Stimulated activated naive CD8-positive, alpha-beta T cell treated with anti-CD3 and anti-CD28 coated beads, Interleukin-15, amount 100 ng/mL, for 72 hours (primary cell): ENCODE data around the gene NAMPT.
"Not testable (repeated sequence)": the region's sequence is repeated elsewhere in the genome, so short reads cannot be mapped to it uniquely, and the experiment has no call there.

ENCODE experiments used
- ATAC-seq: fragments of 150-1000 bp; cut with Tn5 transposase; 2 replicates; pipeline ENCODE4 v1.10.0; 2021; ENCODE audit warnings: mild to moderate bottlenecking, moderate library complexity
- DNase-seq, 2 donors: peaks; one replicate each; pipeline ENCODE4 v3.0.0; 2021 to 2022
- H3K27ac Mint-ChIP-seq, 2 donors: one replicate each; pipeline ENCODE4 v1.8.0; 2022; ENCODE audit warnings: mild to moderate bottlenecking in 2 of 2, mixed read lengths in 2 of 2, moderate library complexity in 2 of 2
- H3K27me3 Mint-ChIP-seq: one replicate; pipeline ENCODE4 v1.8.0; 2022; ENCODE audit warnings: mixed read lengths
- H3K4me1 Mint-ChIP-seq: one replicate; pipeline ENCODE4 v1.8.0; 2022; ENCODE audit warnings: mild to moderate bottlenecking, mixed read lengths
- H3K4me3 Mint-ChIP-seq, 2 donors: one replicate each; pipeline ENCODE4 v1.8.0; 2022; ENCODE audit warnings: mild to moderate bottlenecking in 2 of 2, mixed read lengths in 2 of 2, moderate library complexity in 1 of 2
- H3K9me3 Mint-ChIP-seq, 2 donors: one replicate each; pipeline ENCODE4 v1.8.0; 2022; ENCODE audit warnings: mixed read lengths in 2 of 2

Gene NAMPT

DNA sequence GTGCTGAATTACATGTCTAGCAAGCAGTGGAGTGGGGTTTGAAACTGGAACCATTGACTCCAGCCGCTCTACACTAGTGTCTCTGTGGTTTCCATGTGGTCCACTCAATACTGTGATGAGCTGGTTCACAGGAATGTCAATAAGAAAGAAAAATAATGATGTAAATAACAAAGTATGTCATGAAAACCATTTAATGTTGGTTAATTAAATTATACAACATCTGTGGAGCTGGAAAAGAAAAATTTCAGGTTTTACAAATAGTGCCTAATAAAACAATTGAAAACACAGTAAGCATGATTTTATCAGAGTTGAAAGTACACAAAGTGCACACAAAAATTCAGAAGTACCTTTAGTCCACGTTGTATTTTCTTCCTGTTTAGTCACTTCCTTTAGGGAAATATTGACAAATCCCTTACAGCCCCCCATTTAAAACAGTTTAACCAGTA, 28.7 kb upstream of the NAMPT start:
- H3K4me3 Mint-ChIP-seq, result no peak overlapping the region
- peaks cover 27% of the 10 kb centered on the region for H3K27me3 Mint-ChIP-seq
- H3K4me1 Mint-ChIP-seq, result peaks cover 32% of the 10 kb centered on the region
- peak overlapping the region in 1 of 2 donors; percentile 4 for H3K27ac Mint-ChIP-seq
- ATAC-seq (peak; percentile 80), DNase-seq (no peak)
- peaks cover 6 to 21% of the 10 kb centered on the region in 2 donors for H3K9me3 Mint-ChIP-seq

DNA sequence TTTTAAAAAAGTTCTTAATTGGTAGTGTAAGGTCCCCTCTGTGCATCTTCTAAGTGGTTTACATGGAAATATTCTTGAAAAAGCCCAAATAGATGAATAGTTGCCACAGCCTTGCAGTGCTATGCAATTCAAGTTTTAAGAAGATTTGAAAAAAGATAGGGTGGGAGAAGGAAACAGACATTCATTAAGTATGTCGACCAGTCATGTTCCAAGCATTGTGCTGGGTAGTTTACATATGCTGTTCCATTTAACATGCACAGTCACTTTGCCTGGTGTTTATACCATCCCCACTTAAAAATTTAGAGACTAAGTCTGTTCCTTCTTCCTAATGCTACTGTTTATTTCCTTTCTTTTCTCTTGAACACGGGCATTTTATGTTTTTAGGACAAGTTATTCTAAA, 28.1 kb upstream of the NAMPT start:
- Mint-ChIP-seq H3K4me1 (peaks cover 32% of the 10 kb centered on the region), H3K27me3 (peaks cover 22% of the 10 kb centered on the region), H3K9me3 (peaks cover 6 to 21% of the 10 kb centered on the region in 2 donors), H3K27ac (no peak overlapping the region), H3K4me3 (no peak overlapping the region)
- no peak for ATAC-seq
- DNase-seq, result no peak

DNA sequence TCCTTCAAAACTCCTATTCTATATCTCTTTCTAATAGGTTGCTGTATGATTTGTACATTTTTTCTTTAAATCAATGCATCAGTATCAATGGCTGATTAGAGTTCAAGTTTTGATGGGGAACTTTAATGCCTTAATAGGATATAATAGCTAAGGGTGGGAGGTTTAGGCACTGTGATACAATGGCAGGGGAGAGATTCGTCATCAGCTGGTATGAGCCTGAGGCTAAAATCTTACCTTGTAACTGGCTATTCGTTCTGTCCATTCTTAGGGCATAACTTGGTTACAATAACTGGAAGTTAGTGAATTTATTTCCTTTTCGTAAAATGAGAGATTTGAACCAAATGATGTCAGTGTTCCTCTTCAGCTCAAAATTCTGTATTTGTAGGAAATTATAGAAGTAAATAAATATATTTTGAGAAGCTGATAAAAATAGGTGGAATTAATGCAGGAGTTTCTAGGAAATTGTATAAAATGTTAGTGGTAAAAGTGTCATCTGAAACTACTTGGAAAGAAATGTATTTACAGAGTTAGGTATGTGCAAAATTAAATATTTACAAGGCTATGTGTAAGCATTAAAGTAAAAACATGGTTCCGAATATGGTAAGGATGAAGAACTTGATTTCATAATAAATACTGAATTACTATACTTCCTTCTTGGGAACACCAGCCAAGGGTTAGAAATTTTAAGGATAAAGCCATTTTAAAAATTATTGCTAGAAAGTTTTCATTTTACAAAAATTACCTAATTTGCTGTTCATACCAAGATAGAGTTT, 27.5 kb upstream of the NAMPT start:
- Mint-ChIP-seq H3K4me3 (no peak overlapping the region), H3K27me3 (peaks cover 22% of the 10 kb centered on the region), H3K27ac (no peak overlapping the region), H3K9me3 (peaks cover 6 to 21% of the 10 kb centered on the region in 2 donors), H3K4me1 (peaks cover 32% of the 10 kb centered on the region)
- DNase-seq (no peak), ATAC-seq (no peak)

DNA sequence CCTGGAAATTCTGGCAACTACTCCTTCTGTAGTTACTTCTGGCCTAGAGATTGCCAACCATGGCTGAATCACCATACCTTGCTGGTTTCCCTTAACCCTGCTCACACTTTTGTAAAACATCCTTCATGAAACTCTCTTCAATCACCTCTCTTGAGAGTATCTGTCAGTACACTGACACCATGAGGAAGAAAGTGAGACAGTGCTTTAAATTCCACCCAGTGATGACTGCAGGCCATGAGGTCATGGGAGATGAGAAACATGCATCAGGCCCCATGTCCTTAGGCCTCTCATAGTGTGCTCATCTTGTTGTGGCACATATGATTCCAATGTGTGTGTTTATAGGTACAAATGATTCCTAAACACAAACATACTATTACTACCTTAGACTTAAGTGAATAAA, 24.6 kb upstream of the NAMPT start:
- DNase-seq (no peak), ATAC-seq (peak; percentile 79)
- peaks cover 26% of the 10 kb centered on the region for H3K4me1 Mint-ChIP-seq
- H3K9me3 Mint-ChIP-seq, result peaks cover 6 to 13% of the 10 kb centered on the region in 2 donors
- H3K27ac Mint-ChIP-seq, result no peak overlapping the region
- H3K27me3 Mint-ChIP-seq, result peaks cover 40% of the 10 kb centered on the region
- H3K4me3 Mint-ChIP-seq, result no peak overlapping the region

DNA sequence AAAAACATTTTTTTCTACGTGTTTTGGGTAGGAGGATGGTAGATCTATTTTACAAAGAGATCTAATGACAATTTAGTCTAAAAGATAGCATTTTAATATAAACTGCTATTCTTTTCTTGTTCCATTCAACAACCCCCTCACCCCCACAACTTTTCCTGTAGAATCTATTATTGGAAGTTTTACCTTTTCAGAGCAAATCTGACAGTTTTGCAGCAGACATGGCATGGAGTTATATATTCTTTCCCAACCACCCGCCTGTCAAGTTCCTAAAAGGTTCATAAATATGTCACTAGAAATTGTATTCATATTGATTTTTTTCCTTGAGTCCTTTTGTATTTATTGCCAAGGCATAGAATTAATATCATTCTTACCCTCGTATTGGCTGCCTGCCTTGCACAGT, 21.5 kb upstream of the NAMPT start:
- DNase-seq, result no peak
- Mint-ChIP-seq H3K27me3 (peaks cover 68% of the 10 kb centered on the region), H3K27ac (no peak overlapping the region), H3K4me3 (no peak overlapping the region), H3K4me1 (peaks cover 10% of the 10 kb centered on the region), H3K9me3 (peaks cover 24 to 32% of the 10 kb centered on the region in 2 donors)
- no peak for ATAC-seq

DNA sequence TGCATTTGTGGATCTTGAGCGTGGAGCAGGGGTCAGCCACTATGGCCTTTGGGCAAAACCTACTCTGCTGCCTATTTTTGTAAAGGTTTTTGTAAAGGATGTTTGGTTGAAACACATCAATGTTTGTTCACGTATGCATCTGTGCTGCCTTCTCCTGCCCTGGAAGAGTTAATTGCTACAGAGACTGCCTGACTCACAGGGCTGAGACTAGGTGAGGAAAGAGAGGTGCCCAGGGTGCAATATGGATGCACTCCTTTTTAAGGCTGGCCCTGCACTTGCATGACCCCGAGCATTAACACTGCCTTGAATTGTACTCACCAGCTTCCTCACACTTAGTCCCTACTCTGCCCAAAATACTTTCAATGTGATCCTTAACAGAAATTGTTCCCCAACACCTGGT, 20.9 kb upstream of the NAMPT start:
- H3K27me3 Mint-ChIP-seq, result peaks cover 68% of the 10 kb centered on the region
- H3K27ac Mint-ChIP-seq, result no peak overlapping the region
- peaks cover 24 to 32% of the 10 kb centered on the region in 2 donors for H3K9me3 Mint-ChIP-seq
- DNase-seq (no peak), ATAC-seq (no peak)
- no peak overlapping the region for H3K4me3 Mint-ChIP-seq
- H3K4me1 Mint-ChIP-seq, result peaks cover 10% of the 10 kb centered on the region

DNA sequence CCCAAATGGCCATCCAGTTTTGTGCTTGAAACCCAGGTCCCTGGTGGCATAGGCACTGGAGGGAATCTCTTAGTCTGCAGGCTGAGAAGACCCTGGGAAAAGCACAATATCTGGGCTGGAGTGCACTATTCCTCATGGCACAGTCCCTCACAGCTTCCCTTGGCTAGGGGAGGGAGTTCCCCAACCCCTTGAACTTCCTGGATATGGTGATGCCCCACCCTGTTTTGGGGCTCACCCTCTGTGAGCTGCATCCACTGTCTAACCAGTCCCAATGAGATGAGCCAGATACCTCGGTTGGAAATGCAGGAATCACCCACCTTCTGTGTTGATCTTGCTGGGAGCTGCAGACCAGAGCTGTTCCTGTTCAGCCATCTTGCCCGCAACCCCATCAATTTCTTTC, 19.8 kb upstream of the NAMPT start:
- H3K4me3 Mint-ChIP-seq, result no peak overlapping the region
- no peak overlapping the region for H3K27ac Mint-ChIP-seq
- H3K9me3 Mint-ChIP-seq, result peaks cover 24 to 39% of the 10 kb centered on the region in 2 donors
- ATAC-seq (no peak), DNase-seq (no peak)
- peaks cover 8% of the 10 kb centered on the region for H3K4me1 Mint-ChIP-seq
- H3K27me3 Mint-ChIP-seq, result peaks cover 77% of the 10 kb centered on the region

DNA sequence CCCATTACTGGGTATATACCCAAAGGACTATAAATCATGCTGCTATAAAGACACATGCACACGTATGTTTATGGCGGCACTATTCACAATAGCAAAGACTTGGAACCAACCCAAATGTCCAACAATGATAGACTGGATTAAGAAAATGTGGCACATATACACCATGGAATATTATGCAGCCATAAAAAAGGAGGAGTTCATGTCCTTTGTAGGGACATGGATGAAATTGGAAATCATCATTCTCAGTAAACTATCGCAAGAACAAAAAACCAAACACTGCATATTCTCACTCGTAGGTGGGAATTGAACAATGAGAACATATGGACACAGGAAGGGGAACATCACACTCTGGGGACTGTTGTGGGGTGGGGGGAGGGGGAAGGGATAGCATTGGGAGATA, 13.8 kb upstream of the NAMPT start:
- Mint-ChIP-seq H3K27me3 (peaks cover 37% of the 10 kb centered on the region), H3K9me3 (peaks cover 33 to 43% of the 10 kb centered on the region in 2 donors)
- not testable (repeated sequence) for H3K4me3 Mint-ChIP-seq, H3K27ac Mint-ChIP-seq, DNase-seq, H3K4me1 Mint-ChIP-seq, ATAC-seq

DNA sequence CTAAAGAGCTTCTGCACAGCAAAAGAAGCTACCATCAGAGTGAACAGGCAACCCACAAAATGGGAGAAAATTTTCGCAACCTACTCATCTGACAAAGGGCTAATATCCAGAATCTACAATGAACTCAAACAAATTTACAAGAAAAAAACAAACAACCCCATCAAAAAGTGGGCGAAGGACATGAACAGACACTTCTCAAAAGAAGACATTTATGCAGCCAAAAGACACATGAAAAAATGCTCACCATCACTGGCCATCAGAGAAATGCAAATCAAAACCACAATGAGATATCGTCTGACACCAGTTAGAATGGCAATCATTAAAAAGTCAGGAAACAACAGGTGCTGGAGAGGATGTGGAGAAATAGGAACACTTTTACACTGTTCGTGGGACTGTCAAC, 13.4 kb upstream of the NAMPT start:
- ATAC-seq, H3K4me1 Mint-ChIP-seq, H3K27ac Mint-ChIP-seq, DNase-seq, H3K4me3 Mint-ChIP-seq: not testable (repeated sequence)
- peaks cover 33 to 38% of the 10 kb centered on the region in 2 donors for H3K9me3 Mint-ChIP-seq
- peaks cover 33% of the 10 kb centered on the region for H3K27me3 Mint-ChIP-seq

DNA sequence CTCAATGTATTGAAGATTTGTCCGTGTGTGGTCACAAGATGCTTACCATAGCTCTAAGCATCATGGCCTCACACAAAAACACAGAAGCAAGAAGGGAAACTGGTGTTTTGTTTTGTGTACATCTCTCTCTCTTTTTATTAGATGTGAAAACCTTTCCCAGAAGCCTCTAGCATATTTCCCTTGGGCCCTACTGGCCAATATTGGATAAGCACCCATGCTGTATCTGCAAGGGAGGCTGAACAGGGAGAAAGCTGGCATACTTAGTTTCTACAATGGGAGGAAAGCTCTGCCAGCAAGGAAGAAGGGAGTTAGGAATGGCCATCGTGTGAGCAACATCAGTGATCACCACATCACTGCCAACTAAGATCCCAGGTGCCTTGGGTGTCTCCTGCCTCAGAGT, 9.6 kb upstream of the NAMPT start:
- H3K27ac Mint-ChIP-seq, result no peak overlapping the region
- no peaks in the 10 kb centered on the region for H3K27me3 Mint-ChIP-seq
- ATAC-seq (no peak), DNase-seq (no peak)
- H3K9me3 Mint-ChIP-seq, result peaks cover 6 to 14% of the 10 kb centered on the region in 2 donors
- no peak overlapping the region for H3K4me3 Mint-ChIP-seq
- peaks cover 6% of the 10 kb centered on the region for H3K4me1 Mint-ChIP-seq

DNA sequence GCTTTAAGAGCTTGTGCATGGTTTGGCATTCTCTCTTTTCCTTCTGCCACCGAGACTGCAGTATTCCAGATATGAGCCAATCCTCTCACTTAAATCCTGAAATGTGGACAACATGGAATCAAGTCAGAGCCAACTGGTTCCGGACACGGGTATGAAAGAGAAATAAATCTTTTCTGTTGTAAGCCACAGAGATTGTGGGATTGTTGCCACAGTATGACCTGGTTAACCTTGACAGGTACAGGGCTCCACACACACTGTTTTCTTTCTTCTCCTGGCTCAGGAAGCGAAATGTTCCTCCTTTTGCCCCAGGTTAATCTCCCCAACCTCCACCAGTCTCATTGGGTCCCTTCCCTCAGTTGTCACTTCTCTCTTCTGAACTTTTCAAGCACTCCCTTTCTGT, 6.5 kb upstream of the NAMPT start:
- Mint-ChIP-seq H3K9me3 (peaks cover 6 to 11% of the 10 kb centered on the region in 2 donors), H3K4me1 (peaks cover 22% of the 10 kb centered on the region), H3K27me3 (no peaks in the 10 kb centered on the region), H3K27ac (no peak overlapping the region), H3K4me3 (no peak overlapping the region)
- no peak for ATAC-seq
- DNase-seq, result no peak

DNA sequence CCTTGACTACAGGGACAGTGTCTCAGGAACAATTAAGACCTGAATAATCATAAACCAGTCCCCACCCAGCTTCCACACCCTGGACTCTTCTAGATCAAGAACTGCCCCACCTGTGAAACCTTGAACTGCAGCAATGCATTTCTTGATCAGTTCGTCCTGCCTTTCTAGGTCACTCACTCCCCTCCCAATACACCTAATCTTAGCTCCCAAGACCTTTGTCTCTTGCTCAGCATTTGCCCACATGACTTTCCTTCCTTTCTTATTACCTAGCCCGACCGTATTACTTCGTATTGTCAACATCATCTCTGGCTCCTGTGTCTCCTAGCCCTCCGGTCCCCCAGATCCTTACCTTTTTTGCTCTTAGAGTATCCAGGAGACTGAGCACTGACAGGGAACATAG, 5.5 kb upstream of the NAMPT start:
- Mint-ChIP-seq H3K27ac (no peak overlapping the region), H3K9me3 (peaks cover 6 to 9% of the 10 kb centered on the region in 2 donors), H3K4me1 (peaks cover 30% of the 10 kb centered on the region), H3K4me3 (no peak overlapping the region), H3K27me3 (no peaks in the 10 kb centered on the region)
- no peak for ATAC-seq
- DNase-seq, result no peak

DNA sequence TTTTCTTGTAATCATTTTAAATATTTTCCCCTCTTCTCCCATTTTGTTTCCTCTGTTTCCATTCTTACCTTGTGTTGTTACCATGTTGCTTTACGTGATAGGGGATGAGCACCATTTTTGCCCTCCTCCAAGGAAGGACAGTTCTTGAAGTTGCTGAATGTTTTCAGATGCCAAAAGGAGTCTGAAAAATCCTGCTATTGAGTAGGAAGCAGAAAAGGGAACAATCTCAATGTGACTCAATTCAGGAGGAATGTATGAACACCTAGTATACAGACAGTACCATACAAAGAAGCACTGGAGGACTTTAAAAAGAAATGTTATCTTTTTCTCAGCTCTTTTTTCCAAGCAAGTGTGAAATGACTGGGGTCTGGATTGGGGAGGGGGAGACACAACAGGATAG, 5.1 kb upstream of the NAMPT start:
- DNase-seq, result no peak
- Mint-ChIP-seq H3K9me3 (peaks cover 5 to 8% of the 10 kb centered on the region in 2 donors), H3K27me3 (no peaks in the 10 kb centered on the region), H3K4me1 (peaks cover 30% of the 10 kb centered on the region), H3K4me3 (no peak overlapping the region), H3K27ac (no peak overlapping the region)
- no peak for ATAC-seq

DNA sequence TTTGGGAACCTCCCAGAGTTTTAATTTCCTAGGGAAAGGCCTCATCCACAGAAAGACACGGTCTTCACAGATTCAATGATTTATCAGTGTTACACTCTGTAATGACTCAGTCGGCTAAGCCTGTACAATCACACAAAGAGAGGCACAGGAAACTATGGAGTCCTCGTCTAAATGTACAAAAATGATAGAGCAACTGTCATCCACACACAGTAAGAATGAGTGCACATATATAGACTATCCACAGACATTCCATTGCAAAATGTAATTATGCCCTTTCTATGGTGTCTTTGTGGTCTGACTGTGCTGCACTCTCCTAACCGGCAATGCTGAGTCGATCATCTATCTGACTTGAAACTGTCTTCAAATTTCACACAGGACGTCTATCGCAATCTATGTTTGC, 3.5 kb upstream of the NAMPT start:
- peaks cover 29% of the 10 kb centered on the region for H3K4me1 Mint-ChIP-seq
- H3K9me3 Mint-ChIP-seq, result peaks cover 0 to 4% of the 10 kb centered on the region in 2 donors
- H3K27ac Mint-ChIP-seq, result no peak overlapping the region
- ATAC-seq (no peak), DNase-seq (no peak)
- no peak overlapping the region for H3K4me3 Mint-ChIP-seq
- no peaks in the 10 kb centered on the region for H3K27me3 Mint-ChIP-seq

DNA sequence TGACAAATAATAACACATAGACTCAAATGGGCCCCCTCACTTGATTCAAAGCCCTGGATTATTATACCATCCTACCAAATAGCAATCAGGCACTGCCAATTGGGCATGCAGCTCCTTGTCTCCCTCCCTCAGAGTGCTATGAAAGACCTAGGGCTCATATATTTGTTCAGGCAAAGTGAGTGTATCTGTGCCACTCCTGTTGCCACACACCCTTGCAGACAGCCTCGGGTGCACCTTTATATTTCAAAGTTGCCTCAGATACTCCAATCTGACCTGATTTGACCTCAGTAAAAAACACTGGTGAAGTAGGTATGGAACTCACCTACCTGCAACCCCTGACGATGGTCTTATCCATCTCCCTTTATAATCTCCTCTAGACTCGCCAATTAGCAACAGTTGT, 3.0 kb upstream of the NAMPT start:
- Mint-ChIP-seq H3K27me3 (no peaks in the 10 kb centered on the region), H3K9me3 (no peaks in the 10 kb centered on the region), H3K4me1 (peaks cover 25% of the 10 kb centered on the region), H3K27ac (no peak overlapping the region), H3K4me3 (no peak overlapping the region)
- ATAC-seq, result no peak
- DNase-seq, result no peak

DNA sequence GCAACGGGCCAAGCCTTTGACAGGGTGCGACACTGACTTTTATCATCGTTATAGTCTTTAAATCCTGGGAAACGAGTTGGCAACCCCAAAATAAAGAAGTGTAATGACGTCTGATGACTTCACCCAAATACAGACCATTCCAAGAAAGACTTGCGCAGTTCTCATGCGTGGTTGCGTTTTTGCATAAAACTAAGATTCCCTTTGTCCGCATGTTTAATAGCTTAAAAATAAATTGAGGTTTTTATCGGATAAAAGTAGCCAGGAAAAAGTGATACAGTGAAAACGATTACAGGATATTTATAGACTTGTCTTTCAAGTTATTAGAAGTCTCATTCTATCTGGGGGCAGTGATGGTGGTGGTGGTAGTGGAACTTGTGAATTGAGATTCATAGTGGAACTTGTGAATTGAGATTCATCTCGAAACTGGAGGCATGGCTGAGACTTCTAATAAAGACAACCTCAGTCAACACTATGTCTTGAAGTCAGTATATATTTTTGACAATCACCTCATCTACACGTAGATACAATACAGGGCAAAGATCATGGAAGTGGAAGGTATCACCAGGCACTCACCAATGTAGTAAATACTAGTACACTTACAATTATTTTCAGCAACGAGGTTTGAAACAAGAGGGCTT, 1.2 kb upstream of the NAMPT start:
- H3K27me3 Mint-ChIP-seq, result no peaks in the 10 kb centered on the region
- peak; percentile 41 for ATAC-seq
- H3K4me3 Mint-ChIP-seq, result peak overlapping the region; percentile 94 to 99
- DNase-seq, result peak; percentile 48 to 64
- H3K4me1 Mint-ChIP-seq, result peaks cover 39% of the 10 kb centered on the region
- peak overlapping the region; percentile 97 to 100 for H3K27ac Mint-ChIP-seq
- H3K9me3 Mint-ChIP-seq, result no peaks in the 10 kb centered on the region
